ENCODE results near the gene EPHB1.

EPHB1 gene

GRCh38 chr3:134794950-134795745, at the start of gene EPHB1:
TSS of gene EPHB1 (plus strand) at chr3:134795260.
- H3K27me3 ChIP-seq (ENCODE audit: control insufficient read depth, insufficient read depth, low read length) = peaks cover 50% of the 10 kb centered on the region
- peak within 1 kb of the TSS; percentile 37 for H3K9ac ChIP-seq (ENCODE audit: low read length)
- H3K27ac ChIP-seq (ENCODE audit: low read length) = no peak within 1 kb of the TSS

GRCh38 chr3:134748698-134749097, 46.4 kb upstream of the EPHB1 start:
- no peak overlapping the region for H3K4me3 ChIP-seq (ENCODE audit: low read length)
- no peaks in the 10 kb centered on the region for H3K4me1 ChIP-seq (ENCODE audit: control insufficient read depth, low read depth, low read length)
- no peak overlapping the region for H3K9ac ChIP-seq (ENCODE audit: low read length)
- no peaks in the 10 kb centered on the region for H3K27me3 ChIP-seq (ENCODE audit: control insufficient read depth, insufficient read depth, low read length)
- no peaks in the 10 kb centered on the region for H3K9me3 ChIP-seq (ENCODE audit: control insufficient read depth, low read depth, low read length)
- H3K27ac ChIP-seq (ENCODE audit: low read length) = no peak overlapping the region
- no peaks in the 10 kb centered on the region for H3K36me3 ChIP-seq (ENCODE audit: control insufficient read depth, low read depth, low read length)

More at GRCh38 chr3:134794950-134795745, at the start of gene EPHB1:
- peak within 1 kb of the TSS; percentile 77 for H3K4me3 ChIP-seq (ENCODE audit: low read length)
- H3K4me1 ChIP-seq (ENCODE audit: control insufficient read depth, low read depth, low read length) = peaks cover 6% of the 10 kb centered on the region
- H3K36me3 ChIP-seq (ENCODE audit: control insufficient read depth, low read depth, low read length) = no peaks in the 10 kb centered on the region
- H3K9me3 ChIP-seq (ENCODE audit: control insufficient read depth, low read depth, low read length) = no peaks in the 10 kb centered on the region

- H3K36me3 ChIP-seq (ENCODE audit: control insufficient read depth, low read depth, low read length) = no peaks in the 10 kb centered on the region
- H3K4me3 ChIP-seq (ENCODE audit: low read length) = no peak overlapping the region
- H3K9me3 ChIP-seq (ENCODE audit: control insufficient read depth, low read depth, low read length) = no peaks in the 10 kb centered on the region
Measured at GRCh38 chr3:134749174-134749573, 45.9 kb upstream of the EPHB1 start.

GRCh38 chr3:134749802-134750553, 45.1 kb upstream of the EPHB1 start:
- no peaks in the 10 kb centered on the region for H3K27me3 ChIP-seq (ENCODE audit: control insufficient read depth, insufficient read depth, low read length)
- no peaks in the 10 kb centered on the region for H3K4me1 ChIP-seq (ENCODE audit: control insufficient read depth, low read depth, low read length)
- no peaks in the 10 kb centered on the region for H3K36me3 ChIP-seq (ENCODE audit: control insufficient read depth, low read depth, low read length)
- no peak overlapping the region for H3K9ac ChIP-seq (ENCODE audit: low read length)
- H3K9me3 ChIP-seq (ENCODE audit: control insufficient read depth, low read depth, low read length) = no peaks in the 10 kb centered on the region
- H3K27ac ChIP-seq (ENCODE audit: low read length) = no peak overlapping the region
- no peak overlapping the region for H3K4me3 ChIP-seq (ENCODE audit: low read length)

More at GRCh38 chr3:134749174-134749573, 45.9 kb upstream of the EPHB1 start:
- no peaks in the 10 kb centered on the region for H3K27me3 ChIP-seq (ENCODE audit: control insufficient read depth, insufficient read depth, low read length)
- no peaks in the 10 kb centered on the region for H3K4me1 ChIP-seq (ENCODE audit: control insufficient read depth, low read depth, low read length)
- no peak overlapping the region for H3K9ac ChIP-seq (ENCODE audit: low read length)
- H3K27ac ChIP-seq (ENCODE audit: low read length) = no peak overlapping the region

- Histone ChIP-seq H3K27me3 (ENCODE audit: control insufficient read depth, insufficient read depth, low read length) (no peaks in the 10 kb centered on the region), H3K4me3 (ENCODE audit: low read length) (no peak overlapping the region), H3K27ac (ENCODE audit: low read length) (no peak overlapping the region), H3K4me1 (ENCODE audit: control insufficient read depth, low read depth, low read length) (no peaks in the 10 kb centered on the region), H3K9ac (ENCODE audit: low read length) (no peak overlapping the region), H3K36me3 (ENCODE audit: control insufficient read depth, low read depth, low read length) (no peaks in the 10 kb centered on the region), H3K9me3 (ENCODE audit: control insufficient read depth, low read depth, low read length) (no peaks in the 10 kb centered on the region)
Measured at GRCh38 chr3:134751831-134752230, 43.2 kb upstream of the EPHB1 start.

- H3K4me3 ChIP-seq (ENCODE audit: low read length) = no peak overlapping the region
- H3K9me3 ChIP-seq (ENCODE audit: control insufficient read depth, low read depth, low read length) = no peaks in the 10 kb centered on the region
- no peak overlapping the region for H3K27ac ChIP-seq (ENCODE audit: low read length)
- no peaks in the 10 kb centered on the region for H3K4me1 ChIP-seq (ENCODE audit: control insufficient read depth, low read depth, low read length)
- H3K36me3 ChIP-seq (ENCODE audit: control insufficient read depth, low read depth, low read length) = no peaks in the 10 kb centered on the region
- no peak overlapping the region for H3K9ac ChIP-seq (ENCODE audit: low read length)
- H3K27me3 ChIP-seq (ENCODE audit: control insufficient read depth, insufficient read depth, low read length) = no peaks in the 10 kb centered on the region
Measured at GRCh38 chr3:134752761-134753461, 42.1 kb upstream of the EPHB1 start.

GRCh38 chr3:134753999-134754742, 40.9 kb upstream of the EPHB1 start:
- no peak overlapping the region for H3K9ac ChIP-seq (ENCODE audit: low read length)
- no peaks in the 10 kb centered on the region for H3K9me3 ChIP-seq (ENCODE audit: control insufficient read depth, low read depth, low read length)
- H3K27me3 ChIP-seq (ENCODE audit: control insufficient read depth, insufficient read depth, low read length) = no peaks in the 10 kb centered on the region
- no peak overlapping the region for H3K27ac ChIP-seq (ENCODE audit: low read length)
- H3K4me3 ChIP-seq (ENCODE audit: low read length) = no peak overlapping the region
- H3K4me1 ChIP-seq (ENCODE audit: control insufficient read depth, low read depth, low read length) = no peaks in the 10 kb centered on the region
- H3K36me3 ChIP-seq (ENCODE audit: control insufficient read depth, low read depth, low read length) = no peaks in the 10 kb centered on the region

GRCh38 chr3:134754768-134755559, 40.1 kb upstream of the EPHB1 start:
- no peak overlapping the region for H3K9ac ChIP-seq (ENCODE audit: low read length)
- no peaks in the 10 kb centered on the region for H3K9me3 ChIP-seq (ENCODE audit: control insufficient read depth, low read depth, low read length)
- no peaks in the 10 kb centered on the region for H3K4me1 ChIP-seq (ENCODE audit: control insufficient read depth, low read depth, low read length)
- H3K27me3 ChIP-seq (ENCODE audit: control insufficient read depth, insufficient read depth, low read length) = no peaks in the 10 kb centered on the region
- H3K27ac ChIP-seq (ENCODE audit: low read length) = no peak overlapping the region
- no peak overlapping the region for H3K4me3 ChIP-seq (ENCODE audit: low read length)
- H3K36me3 ChIP-seq (ENCODE audit: control insufficient read depth, low read depth, low read length) = no peaks in the 10 kb centered on the region

DNA sequence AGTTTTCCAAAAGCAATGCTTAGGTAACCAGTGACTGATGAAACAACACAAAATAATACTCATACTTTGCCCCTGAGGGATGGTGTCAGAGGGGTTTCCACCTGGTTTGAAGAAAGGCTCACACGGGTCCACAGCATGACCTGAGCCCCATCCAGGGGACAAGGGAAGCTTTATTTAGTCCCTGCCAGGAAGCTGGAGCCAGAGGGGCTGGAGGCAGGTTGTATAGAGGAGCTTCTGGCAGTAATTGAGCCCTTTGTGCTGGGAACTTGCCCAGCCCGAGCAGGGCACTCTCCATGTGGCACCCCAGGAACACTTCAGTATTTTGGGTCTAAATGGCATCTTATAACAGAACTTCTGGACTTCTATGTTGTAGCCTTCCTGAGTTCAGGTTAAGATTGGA, 39.2 kb upstream of the EPHB1 start:
- H3K4me3 ChIP-seq (ENCODE audit: low read length) = no peak overlapping the region
- no peaks in the 10 kb centered on the region for H3K9me3 ChIP-seq (ENCODE audit: control insufficient read depth, low read depth, low read length)

GRCh38 chr3:134757549-134758069, 37.5 kb upstream of the EPHB1 start:
- no peaks in the 10 kb centered on the region for H3K4me1 ChIP-seq (ENCODE audit: control insufficient read depth, low read depth, low read length)
- H3K27ac ChIP-seq (ENCODE audit: low read length) = no peak overlapping the region
- no peaks in the 10 kb centered on the region for H3K9me3 ChIP-seq (ENCODE audit: control insufficient read depth, low read depth, low read length)
- H3K27me3 ChIP-seq (ENCODE audit: control insufficient read depth, insufficient read depth, low read length) = no peaks in the 10 kb centered on the region
- H3K9ac ChIP-seq (ENCODE audit: low read length) = no peak overlapping the region
- no peak overlapping the region for H3K4me3 ChIP-seq (ENCODE audit: low read length)
- H3K36me3 ChIP-seq (ENCODE audit: control insufficient read depth, low read depth, low read length) = no peaks in the 10 kb centered on the region

More for the DNA sequence above, 39.2 kb upstream of the EPHB1 start:
- H3K27ac ChIP-seq (ENCODE audit: low read length) = no peak overlapping the region
- H3K36me3 ChIP-seq (ENCODE audit: control insufficient read depth, low read depth, low read length) = no peaks in the 10 kb centered on the region
- H3K27me3 ChIP-seq (ENCODE audit: control insufficient read depth, insufficient read depth, low read length) = no peaks in the 10 kb centered on the region
- no peaks in the 10 kb centered on the region for H3K4me1 ChIP-seq (ENCODE audit: control insufficient read depth, low read depth, low read length)
- no peak overlapping the region for H3K9ac ChIP-seq (ENCODE audit: low read length)
